AG04450 (cell line): ENCODE results near the gene ZNF471. TPM values are rescaled to one million over a fixed set of nuclear protein-coding genes. Genes with fewer than 3 reads are reported as not detected.

Experiments used
- CTCF ChIA-PET: fragments of 300-600, 350-600 bp; formaldehyde crosslinking; extraction: SDS; loops from one replicate; lab custom pipeline; 2022; ENCODE audit warnings: antibody characterized with exemption, inconsistent platforms; lab: Charles Lee
- POLR2A ChIA-PET: fragments of 350-600 bp; formaldehyde crosslinking; extraction: SDS; loops from one replicate; lab custom pipeline; 2021; ENCODE audit warnings: antibody characterized with exemption, inconsistent platforms; lab: Yijun Ruan, JAX
- DNase-seq: peaks from one replicate; pipeline ENCODE4 v3.0.0-alpha.2; 2011; ENCODE audit warnings: low read depth, low spot score
- H3K27ac ChIP-seq: one replicate; pipeline ENCODE4 v1.5.1; 2012; ENCODE audit warnings: low read depth, low read length, control low read depth
- H3K27me3 ChIP-seq: one replicate; pipeline ENCODE4 v1.6.0; 2012; ENCODE audit warnings: low read length; ENCODE audit not compliant: control insufficient read depth, insufficient read depth
- H3K4me3 ChIP-seq: 2 replicates; pipeline ENCODE4 v1.5.1; 2011; ENCODE audit warnings: mild to moderate bottlenecking, low read depth, low read length, control low read depth
- H3K9me3 ChIP-seq: 2 replicates; pipeline ENCODE4 v1.5.1; 2012; ENCODE audit warnings: low read length; ENCODE audit not compliant: control insufficient read depth, insufficient read depth
- CTCF ChIP-seq: IDR thresholded peaks from 2 replicates; pipeline ENCODE4 v1.5.1; 2011; ENCODE audit warnings: low read depth, low read length, control low read depth, inconsistent platforms
- polyA plus RNA-seq: library from polyadenylated mRNA; depleted of rRNA; stranded (reverse); fragments of >200 nt; gene quantifications from 2 replicates; pipeline ENCODE4 v1.2.3, GENCODE V29; 2011; rRNA removed

The ZNF471 gene
- polyA plus RNA-seq, 1 experiment: 5.6 TPM

GRCh38 chr19:56573914-56574313 lies 66.3 kb downstream of the ZNF471 start:
- H3K9me3 ChIP-seq: peaks cover 40% of the 10 kb centered on the region
- no peak for DNase-seq
- CTCF ChIA-PET: no interaction called here
- H3K27me3 ChIP-seq: no peaks in the 10 kb centered on the region
- POLR2A ChIA-PET: no interaction called here
- H3K27ac ChIP-seq: no peak overlapping the region
- TF ChIP-seq CTCF: no peak
- H3K4me3 ChIP-seq: no peak overlapping the region

- Histone ChIP-seq H3K4me3 (no peak overlapping the region), H3K9me3 (peaks cover 31% of the 10 kb centered on the region), H3K27ac (no peak overlapping the region), H3K27me3 (no peaks in the 10 kb centered on the region)
- CTCF ChIA-PET: no interaction called here
- DNase-seq: no peak
- POLR2A ChIA-PET: no interaction called here
- TF ChIP-seq CTCF: no peak
Observed at GRCh38 chr19:56577719-56578602, 70.3 kb downstream of the ZNF471 start.

Other genes with a start within 250 kb of the ZNF471 start
- not detected in 2 replicates for gene EDDM13, start 235.1 kb upstream of the ZNF471 start, polyA plus RNA-seq
- 3.7 and 5.8 TPM in 2 replicates for gene ZSCAN5A, start 193.0 kb upstream of the ZNF471 start, polyA plus RNA-seq
- gene ZNF582, start 114.3 kb upstream of the ZNF471 start, polyA plus RNA-seq: 3.1 and 3.9 TPM in 2 replicates
- 4.5 and 6.2 TPM in 2 replicates for gene ZNF583, start 103.5 kb upstream of the ZNF471 start, polyA plus RNA-seq
- gene ZNF667, start 30.5 kb upstream of the ZNF471 start, polyA plus RNA-seq: 3.4 and 4.4 TPM in 2 replicates
- 5.0 and 6.5 TPM in 2 replicates for gene ZFP28, start 31.1 kb downstream of the ZNF471 start, polyA plus RNA-seq
- gene ZNF470, start 59.6 kb downstream of the ZNF471 start, polyA plus RNA-seq: 3.3 and 3.8 TPM in 2 replicates
- gene ZNF71, start 87.4 kb downstream of the ZNF471 start, polyA plus RNA-seq: 4.7 and 6.4 TPM in 2 replicates
- 0.17 and 0.20 TPM in 2 replicates for gene SMIM17, start 135.3 kb downstream of the ZNF471 start, polyA plus RNA-seq
- not detected in 2 replicates for gene ZNF835, start 163.9 kb downstream of the ZNF471 start, polyA plus RNA-seq